Activated T-helper 17 cell treated with anti-CD3 and anti-CD28 coated beads, Interleukin-2, amount 50 U/mL, for 72 hours (primary cell): ENCODE measurements around the gene CA11. TPM values are rescaled to one million over a fixed set of nuclear protein-coding genes. Genes with fewer than 3 reads are reported as not detected.
"Not testable (repeated sequence)": the region's sequence is repeated elsewhere in the genome, so short reads cannot be mapped to it uniquely, and the experiment has no call there.

Experiments
- ATAC-seq: fragments of 150-1000 bp; cut with Tn5 transposase; replicated peaks from 2 replicates; pipeline ENCODE4 v1.10.0; 2021; ENCODE audit warnings: mild to moderate bottlenecking, moderate library complexity
- H3K27ac Mint-ChIP-seq: one replicate; pipeline ENCODE4 v1.8.0; 2022; ENCODE audit warnings: mixed read lengths
- H3K27me3 Mint-ChIP-seq: one replicate; pipeline ENCODE4 v1.8.0; 2022; ENCODE audit warnings: mixed read lengths
- H3K36me3 Mint-ChIP-seq: one replicate; pipeline ENCODE4 v1.8.0; 2022; ENCODE audit warnings: low read depth, mild to moderate bottlenecking, mixed read lengths
- H3K4me1 Mint-ChIP-seq: one replicate; pipeline ENCODE4 v1.8.0; 2022; ENCODE audit warnings: mixed read lengths
- H3K4me3 Mint-ChIP-seq: one replicate; pipeline ENCODE4 v1.8.0; 2022; ENCODE audit warnings: mild to moderate bottlenecking, mixed read lengths
- H3K9me3 Mint-ChIP-seq: one replicate; pipeline ENCODE4 v1.8.0; 2022; ENCODE audit warnings: mixed read lengths
- total RNA-seq, 2 donors: library from RNA; stranded (reverse); gene quantifications; one replicate each; pipeline ENCODE4 v1.2.3, GENCODE V29; 2022

The CA11 gene
- total RNA-seq = 10 to 100 TPM in 1 of 2 donors, 1 to 10 TPM in 1; 6.1 to 16.4 TPM

GRCh38 chr19:48646001-48646721 is at the start of gene CA11:
Gene CA11, minus strand, starts transcription at chr19:48646187. Its CDS starts 555 bp downstream, at chr19:48645632.
- peak within 1 kb of the TSS; percentile 93 for H3K4me3 Mint-ChIP-seq
- H3K4me1 Mint-ChIP-seq = peaks cover 25% of the 10 kb centered on the region
- no peaks in the 10 kb centered on the region for H3K27me3 Mint-ChIP-seq
- H3K36me3 Mint-ChIP-seq = no peaks in the 10 kb centered on the region
- no peaks in the 10 kb centered on the region for H3K9me3 Mint-ChIP-seq
- ATAC-seq = peak; percentile 90
- peak within 1 kb of the TSS; percentile 92 for H3K27ac Mint-ChIP-seq

GRCh38 chr19:48693629-48694028 is 47.6 kb upstream of the CA11 start:
- not testable (repeated sequence) for ATAC-seq, H3K36me3 Mint-ChIP-seq

GRCh38 chr19:48689449-48689848 is 43.5 kb upstream of the CA11 start:
- H3K27ac Mint-ChIP-seq = no peak overlapping the region

More at GRCh38 chr19:48693629-48694028, 47.6 kb upstream of the CA11 start:
- H3K4me1 Mint-ChIP-seq, H3K9me3 Mint-ChIP-seq, H3K27me3 Mint-ChIP-seq, H3K4me3 Mint-ChIP-seq, H3K27ac Mint-ChIP-seq: not testable (repeated sequence)

GRCh38 chr19:48687776-48688175 is 41.8 kb upstream of the CA11 start:
- Mint-ChIP-seq H3K4me3 (no peak overlapping the region), H3K9me3 (no peaks in the 10 kb centered on the region), H3K27ac (no peak overlapping the region), H3K27me3 (no peaks in the 10 kb centered on the region), H3K4me1 (no peaks in the 10 kb centered on the region), H3K36me3 (no peaks in the 10 kb centered on the region)
- no peak for ATAC-seq

More at GRCh38 chr19:48689449-48689848, 43.5 kb upstream of the CA11 start:
- no peak for ATAC-seq
- Mint-ChIP-seq H3K36me3 (no peaks in the 10 kb centered on the region), H3K4me1 (no peaks in the 10 kb centered on the region), H3K27me3 (no peaks in the 10 kb centered on the region), H3K4me3 (no peak overlapping the region), H3K9me3 (no peaks in the 10 kb centered on the region)

- H3K27me3 Mint-ChIP-seq, H3K4me3 Mint-ChIP-seq, ATAC-seq, H3K4me1 Mint-ChIP-seq, H3K27ac Mint-ChIP-seq, H3K9me3 Mint-ChIP-seq, H3K36me3 Mint-ChIP-seq: not testable (repeated sequence)
Measured at GRCh38 chr19:48686637-48687036, 40.6 kb upstream of the CA11 start.

- Mint-ChIP-seq H3K4me3 (no peak overlapping the region), H3K4me1 (no peaks in the 10 kb centered on the region), H3K27me3 (no peaks in the 10 kb centered on the region), H3K27ac (no peak overlapping the region), H3K9me3 (no peaks in the 10 kb centered on the region), H3K36me3 (no peaks in the 10 kb centered on the region)
- no peak for ATAC-seq
Measured at GRCh38 chr19:48686088-48686487, 40.1 kb upstream of the CA11 start.

- no peaks in the 10 kb centered on the region for H3K4me1 Mint-ChIP-seq
- no peak for ATAC-seq
- no peaks in the 10 kb centered on the region for H3K27me3 Mint-ChIP-seq
- H3K36me3 Mint-ChIP-seq = no peaks in the 10 kb centered on the region
- no peak overlapping the region for H3K27ac Mint-ChIP-seq
- no peak overlapping the region for H3K4me3 Mint-ChIP-seq
- no peaks in the 10 kb centered on the region for H3K9me3 Mint-ChIP-seq
Measured at GRCh38 chr19:48685583-48685982, 39.6 kb upstream of the CA11 start.

GRCh38 chr19:48683349-48683748 is 37.4 kb upstream of the CA11 start:
- Mint-ChIP-seq H3K27me3 (no peaks in the 10 kb centered on the region), H3K9me3 (no peaks in the 10 kb centered on the region), H3K27ac (no peak overlapping the region), H3K4me3 (no peak overlapping the region), H3K36me3 (no peaks in the 10 kb centered on the region), H3K4me1 (no peaks in the 10 kb centered on the region)
- ATAC-seq = no peak

GRCh38 chr19:48681127-48681470 is 35.1 kb upstream of the CA11 start:
- Mint-ChIP-seq H3K9me3 (no peaks in the 10 kb centered on the region), H3K4me3 (no peak overlapping the region), H3K36me3 (no peaks in the 10 kb centered on the region), H3K4me1 (no peaks in the 10 kb centered on the region), H3K27ac (no peak overlapping the region), H3K27me3 (no peaks in the 10 kb centered on the region)
- peak; percentile 29 for ATAC-seq

GRCh38 chr19:48680436-48681126 is 34.6 kb upstream of the CA11 start:
- no peak for ATAC-seq
- Mint-ChIP-seq H3K27ac (no peak overlapping the region), H3K4me3 (no peak overlapping the region), H3K4me1 (no peaks in the 10 kb centered on the region), H3K36me3 (no peaks in the 10 kb centered on the region), H3K27me3 (no peaks in the 10 kb centered on the region), H3K9me3 (no peaks in the 10 kb centered on the region)

- H3K9me3 Mint-ChIP-seq, H3K4me3 Mint-ChIP-seq, H3K27me3 Mint-ChIP-seq, H3K36me3 Mint-ChIP-seq, H3K4me1 Mint-ChIP-seq, ATAC-seq, H3K27ac Mint-ChIP-seq: not testable (repeated sequence)
Measured at GRCh38 chr19:48680006-48680405, 34.0 kb upstream of the CA11 start.

GRCh38 chr19:48678201-48678600 is 32.2 kb upstream of the CA11 start:
- H3K9me3 Mint-ChIP-seq = no peaks in the 10 kb centered on the region
- H3K4me3 Mint-ChIP-seq = no peak overlapping the region

GRCh38 chr19:48676887-48677286 is 30.9 kb upstream of the CA11 start:
- Mint-ChIP-seq H3K36me3 (no peaks in the 10 kb centered on the region), H3K4me1 (peaks cover 6% of the 10 kb centered on the region), H3K27ac (no peak overlapping the region), H3K9me3 (no peaks in the 10 kb centered on the region), H3K4me3 (no peak overlapping the region), H3K27me3 (no peaks in the 10 kb centered on the region)
- no peak for ATAC-seq

More at GRCh38 chr19:48678201-48678600, 32.2 kb upstream of the CA11 start:
- no peaks in the 10 kb centered on the region for H3K27me3 Mint-ChIP-seq
- H3K27ac Mint-ChIP-seq = no peak overlapping the region
- H3K4me1 Mint-ChIP-seq = peaks cover 6% of the 10 kb centered on the region
- no peak for ATAC-seq
- no peaks in the 10 kb centered on the region for H3K36me3 Mint-ChIP-seq

GRCh38 chr19:48676487-48676886 is 30.5 kb upstream of the CA11 start:
- Mint-ChIP-seq H3K27ac (no peak overlapping the region), H3K9me3 (no peaks in the 10 kb centered on the region), H3K27me3 (no peaks in the 10 kb centered on the region), H3K4me3 (no peak overlapping the region), H3K4me1 (peaks cover 6% of the 10 kb centered on the region), H3K36me3 (no peaks in the 10 kb centered on the region)
- ATAC-seq = no peak
